Esophagus muscularis mucosa (tissue), 4 donors: ENCODE results near the gene ASCL1. TPM values are rescaled to one million over a fixed set of nuclear protein-coding genes. Genes with fewer than 3 reads are reported as not detected.
A peak's percentile ranks its signal among the peaks of the same experiment; 100 is the strongest.

ENCODE experiments used
- DNase-seq: peaks from one replicate; pipeline ENCODE4 v3.0.0-alpha.2; 2017; ENCODE audit errors: extremely low spot score
- H3K27ac ChIP-seq, 4 donors: fragments of 200-600 bp; sonication (generic); replicated peaks in 1 of 4; 1 replicate in 3 of 4; 2 replicates in 1 of 4; pipeline ENCODE4 v1.5.1; 2016 to 2019; ENCODE audit warnings: mild to moderate bottlenecking in 1 of 4
- H3K27me3 ChIP-seq, 4 donors: fragments of 200-600 bp; sonication (generic); one replicate each; pipeline versions ENCODE4 v1.5.1 to v1.6.0; 2016 to 2019
- H3K36me3 ChIP-seq, 4 donors: fragments of 200-600 bp; sonication (generic); one replicate each; pipeline ENCODE4 v1.5.1; 2016 to 2019
- H3K4me1 ChIP-seq, 4 donors: fragments of 200-600 bp; sonication (generic); one replicate each; pipeline ENCODE4 v1.5.1; 2016 to 2019
- H3K4me3 ChIP-seq, 4 donors: fragments of 200-600 bp; sonication (generic); 1 replicate in 2 of 4; 2 replicates in 2 of 4; pipeline ENCODE4 v1.5.1; 2016 to 2019; ENCODE audit warnings: mild to moderate bottlenecking in 4 of 4, moderate library complexity in 1 of 4
- H3K9me3 ChIP-seq, 4 donors: fragments of 200-600 bp; sonication (generic); 1 replicate in 3 of 4; 2 replicates in 1 of 4; pipeline ENCODE4 v1.5.1; 2016 to 2019
- EP300 ChIP-seq: sonication (generic); formaldehyde crosslinking; IDR thresholded peaks from one replicate; pipeline ENCODE4 v1.6.1; 2017; ENCODE audit warnings: antibody characterized with exemption
- POLR2A ChIP-seq: fragments of 450-650 bp; IDR thresholded peaks from one replicate; pipeline ENCODE4 v1.6.1; 2017; ENCODE audit warnings: antibody characterized with exemption, moderate library complexity, mild to moderate bottlenecking, low read depth
- POLR2AphosphoS5 ChIP-seq, 2 donors: sonication (generic); formaldehyde crosslinking; IDR thresholded peaks; one replicate each; pipeline ENCODE4 v1.6.1; 2017; ENCODE audit warnings: antibody characterized with exemption in 2 of 2
- WGBS: methylation state at CpG from one replicate; pipeline ENCODE4 v1.1.5; 2018; 5-methylcytosine and 5-hydroxymethylcytosine counted together
- intact Hi-C: fragments of 100-400 bp; cut with DNase I; formaldehyde crosslinking; loops from one replicate; pipeline ENCODE4 v1.15.1; 2023
- total RNA-seq, 4 donors: library from RNA; depleted of rRNA; stranded (reverse); fragments of >200 nt; gene quantifications; one replicate each; pipeline versions ENCODE4 v1.1.0 to v1.2.1, GENCODE V29; 2016
- TF ChIP-seq, protein P1 (sequence below), 3 experiments: fragments of 200-600 bp in 2 of 3; fragments of 450-650 bp in 1 of 3; sonication (generic) in 2 of 3; IDR thresholded peaks; one replicate each; pipeline ENCODE4 v1.5.1; 2017 to 2019; ENCODE audit warnings: antibody characterized with exemption in 3 of 3, mild to moderate bottlenecking in 2 of 3, moderate library complexity in 1 of 3

The ASCL1 gene
- total RNA-seq, 4 donors from 2014 or later: 0.17 TPM; not detected in 3

DNA sequence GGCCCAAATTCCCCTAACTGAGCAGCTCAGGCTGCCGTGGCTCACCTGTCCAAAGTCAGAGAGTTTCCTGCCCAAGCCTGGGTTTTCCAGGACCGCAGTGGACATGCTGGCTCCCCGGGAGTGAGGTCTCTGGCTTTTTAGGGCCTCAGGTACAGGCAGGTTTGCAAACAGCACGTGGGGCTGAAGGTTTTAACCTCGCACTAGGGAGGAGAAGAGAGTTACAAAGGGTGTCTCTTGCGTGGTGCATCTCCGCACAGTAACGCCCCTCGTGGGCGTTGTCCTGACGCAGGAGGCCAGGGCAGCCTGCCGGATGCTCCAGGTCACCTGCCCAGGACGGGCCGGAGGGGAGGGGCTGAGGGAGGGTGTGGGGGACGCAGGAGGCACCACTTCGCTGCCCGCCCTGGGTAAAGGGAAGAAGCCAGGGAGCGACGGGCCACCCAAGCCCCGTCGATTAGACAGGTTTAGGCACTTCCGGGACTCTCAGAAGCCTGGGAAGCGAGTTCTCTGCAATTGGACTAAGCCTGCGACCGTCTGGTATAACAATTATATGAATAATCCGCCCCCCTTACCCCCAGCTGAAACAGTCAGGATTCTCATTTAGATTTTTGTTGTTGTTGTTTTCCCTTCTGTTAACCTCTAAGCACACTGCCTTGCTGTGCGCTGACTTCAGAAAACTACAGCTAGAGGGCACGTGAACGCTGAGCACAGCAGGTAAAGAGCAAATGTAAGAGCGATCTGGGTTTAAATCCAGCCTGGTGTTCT, 40.3 kb upstream of the ASCL1 start, which contains the start of gene PAH:
Gene PAH, minus strand, starts transcription at position 219 of the 762 bp plus-strand sequence. Its CDS starts 114 bp downstream, at position 105.
- H3K36me3 ChIP-seq: no peaks in the 10 kb centered on the region
- no peak within 1 kb of the TSS for H3K27ac ChIP-seq
- H3K27me3 ChIP-seq: peaks cover 0 to 20% (median 3%) of the 10 kb centered on the region in 4 donors
- intact Hi-C loops: no loop called here
- TF ChIP-seq, protein P1, sequence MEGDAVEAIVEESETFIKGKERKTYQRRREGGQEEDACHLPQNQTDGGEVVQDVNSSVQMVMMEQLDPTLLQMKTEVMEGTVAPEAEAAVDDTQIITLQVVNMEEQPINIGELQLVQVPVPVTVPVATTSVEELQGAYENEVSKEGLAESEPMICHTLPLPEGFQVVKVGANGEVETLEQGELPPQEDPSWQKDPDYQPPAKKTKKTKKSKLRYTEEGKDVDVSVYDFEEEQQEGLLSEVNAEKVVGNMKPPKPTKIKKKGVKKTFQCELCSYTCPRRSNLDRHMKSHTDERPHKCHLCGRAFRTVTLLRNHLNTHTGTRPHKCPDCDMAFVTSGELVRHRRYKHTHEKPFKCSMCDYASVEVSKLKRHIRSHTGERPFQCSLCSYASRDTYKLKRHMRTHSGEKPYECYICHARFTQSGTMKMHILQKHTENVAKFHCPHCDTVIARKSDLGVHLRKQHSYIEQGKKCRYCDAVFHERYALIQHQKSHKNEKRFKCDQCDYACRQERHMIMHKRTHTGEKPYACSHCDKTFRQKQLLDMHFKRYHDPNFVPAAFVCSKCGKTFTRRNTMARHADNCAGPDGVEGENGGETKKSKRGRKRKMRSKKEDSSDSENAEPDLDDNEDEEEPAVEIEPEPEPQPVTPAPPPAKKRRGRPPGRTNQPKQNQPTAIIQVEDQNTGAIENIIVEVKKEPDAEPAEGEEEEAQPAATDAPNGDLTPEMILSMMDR (IDR thresholded peaks at IDR 0.05): no peak
- no peak for TF ChIP-seq EP300
- no peak for TF ChIP-seq POLR2A
- no peak for TF ChIP-seq POLR2AphosphoS5 (IDR thresholded peaks at IDR 0.05)
- no peak for DNase-seq
- H3K4me3 ChIP-seq: peak within 1 kb of the TSS; percentile 18 to 42 (median 26)
- peaks cover 0 to 6% (median 5%) of the 10 kb centered on the region in 4 donors for H3K4me1 ChIP-seq
- 7% methylated on average over 29 of the region's 30 CpGs for WGBS
- no peaks in the 10 kb centered on the region for H3K9me3 ChIP-seq

DNA sequence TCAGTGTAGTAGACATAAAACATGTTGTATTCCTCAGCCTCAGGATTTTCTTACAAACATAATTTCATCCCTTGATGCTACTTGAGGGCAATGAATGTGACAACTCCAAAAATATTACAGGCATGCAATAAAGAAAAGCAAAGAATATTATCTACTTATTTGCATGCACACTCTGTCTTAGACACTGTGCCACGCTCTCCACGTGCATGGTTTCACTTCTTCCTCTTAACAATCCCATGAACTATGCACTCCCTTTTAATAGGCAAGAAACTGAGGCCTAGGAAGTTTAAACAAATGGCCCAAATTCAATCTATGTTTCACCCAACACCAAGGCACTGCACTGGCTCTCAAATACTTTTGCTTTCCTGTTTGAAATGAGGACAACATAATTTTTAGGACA, 38.6 kb upstream of the ASCL1 start:
- intact Hi-C loops: no loop called here
- Histone ChIP-seq H3K36me3 (no peaks in the 10 kb centered on the region), H3K9me3 (no peaks in the 10 kb centered on the region), H3K4me3 (no peak overlapping the region), H3K27ac (no peak overlapping the region), H3K27me3 (peaks cover 0 to 25% (median 3%) of the 10 kb centered on the region in 4 donors), H3K4me1 (peaks cover 0 to 6% (median 5%) of the 10 kb centered on the region in 4 donors)
- DNase-seq: no peak
- TF ChIP-seq POLR2A: no peak
- TF ChIP-seq, protein P1 (IDR thresholded peaks at IDR 0.05): no peak
- TF ChIP-seq POLR2AphosphoS5 (IDR thresholded peaks at IDR 0.05): no peak
- TF ChIP-seq EP300: no peak
- WGBS: 71% methylated on average over 2 of the region's 2 CpGs

DNA sequence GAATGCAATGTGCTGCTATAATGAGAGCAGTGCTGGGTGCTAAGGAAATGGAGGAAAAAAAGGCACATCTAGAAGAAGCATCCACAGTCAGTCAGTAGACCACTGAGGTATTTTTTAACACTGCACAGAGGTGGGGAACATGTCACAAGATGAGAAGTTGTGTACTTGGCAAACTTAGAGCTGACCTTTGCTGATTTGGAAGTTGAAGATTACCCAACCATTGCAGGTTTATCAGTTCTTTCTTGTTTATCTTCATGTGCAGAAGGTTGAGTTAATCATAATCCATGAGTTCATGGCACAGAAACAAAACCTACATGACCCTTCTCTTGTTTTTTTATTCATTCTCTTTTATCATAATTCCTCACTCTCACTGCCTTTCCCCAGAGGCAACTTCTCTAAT, 37.2 kb upstream of the ASCL1 start:
- intact Hi-C loops: no loop called here
- TF ChIP-seq POLR2A (no peak), POLR2AphosphoS5 (IDR thresholded peaks at IDR 0.05) (no peak), EP300 (no peak)
- TF ChIP-seq, protein P1 (IDR thresholded peaks at IDR 0.05): no peak
- no peaks in the 10 kb centered on the region for H3K36me3 ChIP-seq
- H3K9me3 ChIP-seq: no peaks in the 10 kb centered on the region
- H3K27me3 ChIP-seq: peaks cover 0 to 23% (median 3%) of the 10 kb centered on the region in 4 donors
- H3K4me3 ChIP-seq: no peak overlapping the region
- no peak for DNase-seq
- no peak overlapping the region for H3K27ac ChIP-seq
- H3K4me1 ChIP-seq: peaks cover 0 to 6% (median 5%) of the 10 kb centered on the region in 4 donors

DNA sequence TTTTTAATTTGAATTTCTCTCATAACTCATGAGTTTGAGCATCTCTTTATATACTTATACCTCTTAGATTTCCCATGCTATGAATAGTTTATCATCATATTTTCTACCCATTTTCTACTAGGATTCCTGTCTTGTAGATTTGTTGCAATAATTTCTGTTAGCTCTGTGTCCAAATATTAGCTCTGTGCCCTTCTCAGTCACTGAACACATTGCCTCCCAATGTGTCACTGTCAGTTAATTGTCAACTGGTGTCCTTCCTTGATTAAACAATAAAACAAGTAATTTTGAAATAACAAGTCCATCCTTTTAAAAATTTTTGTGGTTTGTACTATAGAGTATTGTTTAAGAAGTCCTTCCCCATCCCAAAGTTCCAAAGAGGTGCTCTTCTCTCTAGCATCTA, 36.2 kb upstream of the ASCL1 start:
- no peak overlapping the region for H3K4me3 ChIP-seq
- peaks cover 0 to 6% (median 5%) of the 10 kb centered on the region in 4 donors for H3K4me1 ChIP-seq
- H3K36me3 ChIP-seq: no peaks in the 10 kb centered on the region
- no peak for DNase-seq
- peaks cover 0 to 23% (median 3%) of the 10 kb centered on the region in 4 donors for H3K27me3 ChIP-seq
- intact Hi-C loops: no loop called here
- no peak for TF ChIP-seq POLR2AphosphoS5 (IDR thresholded peaks at IDR 0.05)
- TF ChIP-seq POLR2A: no peak
- TF ChIP-seq, protein P1 (IDR thresholded peaks at IDR 0.05): no peak
- TF ChIP-seq EP300: no peak
- no peak overlapping the region for H3K27ac ChIP-seq
- H3K9me3 ChIP-seq: no peaks in the 10 kb centered on the region

DNA sequence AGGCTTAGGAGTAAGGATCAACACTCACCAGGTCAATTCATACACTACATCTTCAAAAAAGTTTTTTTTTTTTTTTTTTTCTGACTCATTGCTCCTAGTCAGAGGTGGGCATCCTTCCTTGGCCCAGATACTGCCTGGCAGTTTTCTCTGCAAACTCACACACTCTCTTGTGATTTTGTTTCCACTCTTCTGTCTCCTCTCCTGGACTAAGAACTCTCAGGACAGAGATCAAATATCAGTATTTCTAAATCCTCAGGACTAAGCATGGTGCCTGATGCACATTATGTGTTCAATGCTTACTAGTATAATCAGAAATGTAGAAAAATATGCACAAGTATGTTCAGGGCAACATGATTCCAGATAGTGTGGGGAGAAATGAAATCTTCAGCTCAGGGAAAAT, 30.3 kb upstream of the ASCL1 start:
- H3K27ac ChIP-seq: no peak overlapping the region
- DNase-seq: no peak
- H3K27me3 ChIP-seq: peaks cover 0 to 13% (median 0%) of the 10 kb centered on the region in 4 donors
- no peaks in the 10 kb centered on the region for H3K9me3 ChIP-seq
- no peaks in the 10 kb centered on the region for H3K36me3 ChIP-seq
- H3K4me3 ChIP-seq: no peak overlapping the region
- intact Hi-C loops: no loop called here
- no peaks in the 10 kb centered on the region for H3K4me1 ChIP-seq
- TF ChIP-seq, protein P1 (IDR thresholded peaks at IDR 0.05): no peak
- no peak for TF ChIP-seq POLR2A
- TF ChIP-seq EP300: no peak
- no peak for TF ChIP-seq POLR2AphosphoS5 (IDR thresholded peaks at IDR 0.05)
